Measurements from ENCODE around the gene GATA1.
"Not testable (repeated sequence)": the region's sequence is repeated elsewhere in the genome, so short reads cannot be mapped to it uniquely, and the experiment has no call there.

Gene GATA1

DNA sequence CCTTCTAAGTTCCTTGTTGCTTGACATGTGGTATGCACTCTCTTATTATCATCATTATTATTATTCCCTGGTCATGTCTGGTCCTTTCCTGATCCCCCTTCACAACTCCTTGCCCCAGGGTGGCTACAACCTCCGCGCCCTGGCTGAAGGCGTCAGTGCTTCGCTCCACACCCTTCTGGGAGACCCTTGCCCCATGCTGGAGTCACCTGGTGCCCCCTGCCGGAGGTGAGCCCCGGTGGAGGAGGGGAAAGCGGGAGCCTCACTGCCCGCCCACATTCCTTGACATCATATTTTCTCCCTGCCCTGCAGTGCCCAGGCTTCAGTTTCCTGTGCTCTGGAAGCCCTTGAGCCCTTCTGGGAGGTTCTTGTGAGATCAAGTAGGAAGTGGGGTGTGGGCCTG lies 28.9 kb downstream of the GATA1 start:
- no peak for DNase-seq (ENCODE audit: low spot score)

DNA sequence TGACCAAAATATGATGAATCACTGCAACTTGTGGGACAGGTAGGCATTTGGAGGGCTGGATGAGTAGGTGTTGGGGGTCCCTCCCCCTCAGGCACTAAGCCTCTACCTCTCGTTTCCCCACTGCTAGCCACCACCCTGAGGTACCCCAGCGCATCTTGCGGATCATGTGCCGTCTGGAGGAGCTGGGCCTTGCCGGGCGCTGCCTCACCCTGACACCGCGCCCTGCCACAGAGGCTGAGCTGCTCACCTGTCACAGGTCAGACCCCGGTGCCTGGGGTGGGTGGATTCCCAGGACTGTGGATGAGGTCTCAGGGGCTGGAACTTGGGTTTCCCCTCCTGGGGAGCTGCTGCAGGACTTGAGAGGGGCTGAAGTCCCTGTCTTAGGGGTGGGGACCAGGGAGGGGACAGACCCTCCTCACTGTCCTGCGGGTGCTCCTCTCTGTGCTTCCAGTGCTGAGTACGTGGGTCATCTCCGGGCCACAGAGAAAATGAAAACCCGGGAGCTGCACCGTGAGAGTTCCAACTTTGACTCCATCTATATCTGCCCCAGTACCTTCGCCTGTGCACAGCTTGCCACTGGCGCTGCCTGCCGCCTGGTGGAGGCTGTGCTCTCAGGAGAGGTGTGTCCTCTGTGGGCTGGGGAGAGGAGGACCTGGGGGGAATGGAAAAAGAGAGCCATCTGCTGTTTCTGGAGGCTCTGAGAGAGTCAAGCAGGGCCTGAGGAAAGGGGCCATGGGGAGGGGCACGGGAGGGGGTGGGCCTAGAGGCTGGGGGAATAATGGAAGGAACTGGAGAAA lies 29.8 kb downstream of the GATA1 start:
- no peak for DNase-seq (ENCODE audit: low spot score)

GRCh38 chrX:48818098-48818497 lies 31.7 kb downstream of the GATA1 start:
- DNase-seq (ENCODE audit: low spot score) = no peak

DNA sequence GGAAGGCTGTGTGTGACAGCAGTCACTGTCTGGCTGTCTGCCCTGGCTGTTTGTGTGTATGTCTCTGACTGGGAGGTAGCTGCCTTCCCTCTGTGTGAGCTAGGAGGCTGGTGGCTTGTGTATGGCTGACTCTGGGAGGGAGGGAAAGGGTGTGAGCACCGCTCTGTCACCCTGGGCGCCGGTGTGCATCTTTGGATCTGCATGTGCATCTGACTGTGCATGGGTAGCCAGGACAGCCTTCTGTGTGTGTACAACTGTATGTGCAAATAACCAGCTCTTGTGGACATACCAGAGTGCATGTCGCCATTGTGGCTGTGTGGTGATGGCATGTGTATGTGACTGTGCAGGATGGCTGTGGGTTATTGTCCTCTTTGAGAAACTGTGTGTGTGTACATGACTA lies 32.5 kb downstream of the GATA1 start:
- no peak for DNase-seq (ENCODE audit: low spot score)

GRCh38 chrX:48819394-48819793 lies 33.0 kb downstream of the GATA1 start:
- not testable (repeated sequence) for DNase-seq (ENCODE audit: low spot score)

DNA sequence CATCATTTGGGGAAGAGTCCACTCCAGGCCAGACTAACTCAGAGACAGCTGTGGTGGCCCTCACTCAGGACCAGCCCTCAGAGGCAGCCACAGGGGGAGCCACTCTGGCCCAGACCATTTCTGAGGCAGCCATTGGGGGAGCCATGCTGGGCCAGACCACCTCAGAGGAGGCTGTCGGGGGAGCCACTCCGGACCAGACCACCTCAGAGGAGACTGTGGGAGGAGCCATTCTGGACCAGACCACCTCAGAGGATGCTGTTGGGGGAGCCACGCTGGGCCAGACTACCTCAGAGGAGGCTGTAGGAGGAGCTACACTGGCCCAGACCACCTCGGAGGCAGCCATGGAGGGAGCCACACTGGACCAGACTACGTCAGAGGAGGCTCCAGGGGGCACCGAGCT lies 36.7 kb downstream of the GATA1 start:
- no peak for DNase-seq (ENCODE audit: low spot score)

DNA sequence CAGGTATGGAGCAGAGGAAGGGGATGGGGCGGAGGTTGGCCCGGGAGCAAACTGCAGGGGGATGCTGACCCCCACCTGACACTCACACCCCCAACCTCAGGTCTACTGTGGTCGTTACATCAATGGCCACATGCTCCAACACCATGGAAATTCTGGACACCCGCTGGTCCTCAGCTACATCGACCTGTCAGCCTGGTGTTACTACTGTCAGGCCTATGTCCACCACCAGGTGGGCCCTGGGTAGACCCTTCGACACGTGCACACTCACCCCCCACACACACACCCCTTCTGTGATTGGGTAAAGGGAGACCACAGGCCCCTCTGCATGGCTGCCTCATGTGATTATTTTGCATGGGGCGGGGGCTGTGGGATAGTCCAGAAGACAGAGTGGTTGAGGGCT lies 37.7 kb downstream of the GATA1 start:
- DNase-seq (ENCODE audit: low spot score) = no peak

- no peak for DNase-seq (ENCODE audit: low spot score)
Observed at GRCh38 chrX:48826135-48826875, 39.9 kb downstream of the GATA1 start, which contains the start of gene ERAS. Gene ERAS (plus strand): TSS chrX:48826513. CDS start chrX:48829124, 2,611 bp downstream.

DNA sequence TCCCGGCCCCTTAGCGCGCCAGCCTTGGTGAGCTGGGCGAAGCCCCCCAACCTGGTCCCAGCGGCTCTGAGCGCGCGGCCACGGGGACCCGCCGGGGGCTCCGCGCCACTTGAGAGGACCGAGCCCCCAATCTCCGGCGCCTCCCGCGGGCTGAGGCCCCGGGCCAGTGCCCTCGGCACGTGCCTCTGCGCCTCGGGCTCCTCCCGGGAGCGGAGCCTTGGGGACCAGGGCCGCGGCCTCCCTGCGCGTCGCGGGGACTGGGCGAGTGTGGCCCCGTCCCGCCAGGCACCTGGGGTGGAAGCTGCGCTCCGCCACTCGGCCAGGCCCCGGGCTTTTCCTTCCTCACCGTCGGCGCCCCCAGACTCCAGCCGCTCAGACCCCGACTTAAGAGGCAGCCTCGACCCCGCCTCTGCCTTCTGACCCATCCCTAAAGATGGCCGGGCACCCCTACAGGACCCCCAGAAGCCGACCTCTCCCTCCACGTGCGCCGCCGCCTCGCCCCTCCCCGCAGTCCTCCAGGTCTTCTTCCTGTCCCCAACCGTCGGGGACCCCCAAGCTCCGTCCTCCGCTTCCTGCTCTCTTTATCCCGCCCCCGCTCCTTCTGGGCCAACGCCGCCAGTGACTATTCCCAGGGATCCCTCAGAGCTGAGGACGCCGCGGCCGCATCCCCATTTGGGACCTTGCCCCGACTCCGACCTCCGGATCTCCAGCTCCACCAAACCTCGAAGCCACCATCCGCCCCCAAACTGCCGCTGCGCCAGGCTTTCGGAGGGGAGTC lies 40.7 kb downstream of the GATA1 start:
- DNase-seq (ENCODE audit: low spot score) = no peak

- no peak for DNase-seq (ENCODE audit: low spot score)
Observed at GRCh38 chrX:48827654-48827968, 41.2 kb downstream of the GATA1 start.

GRCh38 chrX:48829016-48829735 lies 42.8 kb downstream of the GATA1 start:
- no peak for DNase-seq (ENCODE audit: low spot score)

GRCh38 chrX:48831136-48831908 lies 44.9 kb downstream of the GATA1 start:
- no peak for DNase-seq (ENCODE audit: low spot score)

GRCh38 chrX:48831909-48832291 lies 45.5 kb downstream of the GATA1 start:
- DNase-seq (ENCODE audit: low spot score) = no peak

DNA sequence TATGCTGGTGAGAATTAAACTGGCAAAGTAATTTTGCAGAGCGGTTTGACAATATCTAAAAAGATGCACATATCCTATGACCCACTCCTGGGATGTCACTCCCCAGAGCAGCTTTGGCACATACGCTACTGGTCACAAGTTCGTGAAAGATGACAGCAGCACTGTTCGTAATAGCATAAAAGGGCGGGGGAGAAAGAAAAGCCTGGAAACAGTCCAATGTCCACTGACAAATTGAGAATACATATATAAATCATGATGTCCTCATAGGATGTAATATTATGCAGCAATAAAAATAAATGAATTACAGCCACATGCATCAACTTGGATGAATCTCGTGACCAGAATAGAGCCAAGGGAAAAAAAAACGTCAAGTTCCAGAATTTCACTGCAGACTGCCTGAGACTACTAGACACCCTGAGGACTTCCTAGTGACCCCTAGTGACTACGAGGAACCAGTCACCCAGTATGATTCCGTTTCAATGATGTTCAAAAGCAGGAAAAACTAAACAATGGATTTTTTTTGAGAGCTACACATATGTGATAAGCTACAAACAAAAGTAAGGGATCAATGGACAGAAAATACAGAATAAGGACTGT lies 47.2 kb downstream of the GATA1 start:
- DNase-seq (ENCODE audit: low spot score) = no peak

- no peak for DNase-seq (ENCODE audit: low spot score)
Observed at GRCh38 chrX:48834383-48834709, 48.0 kb downstream of the GATA1 start.

DNA sequence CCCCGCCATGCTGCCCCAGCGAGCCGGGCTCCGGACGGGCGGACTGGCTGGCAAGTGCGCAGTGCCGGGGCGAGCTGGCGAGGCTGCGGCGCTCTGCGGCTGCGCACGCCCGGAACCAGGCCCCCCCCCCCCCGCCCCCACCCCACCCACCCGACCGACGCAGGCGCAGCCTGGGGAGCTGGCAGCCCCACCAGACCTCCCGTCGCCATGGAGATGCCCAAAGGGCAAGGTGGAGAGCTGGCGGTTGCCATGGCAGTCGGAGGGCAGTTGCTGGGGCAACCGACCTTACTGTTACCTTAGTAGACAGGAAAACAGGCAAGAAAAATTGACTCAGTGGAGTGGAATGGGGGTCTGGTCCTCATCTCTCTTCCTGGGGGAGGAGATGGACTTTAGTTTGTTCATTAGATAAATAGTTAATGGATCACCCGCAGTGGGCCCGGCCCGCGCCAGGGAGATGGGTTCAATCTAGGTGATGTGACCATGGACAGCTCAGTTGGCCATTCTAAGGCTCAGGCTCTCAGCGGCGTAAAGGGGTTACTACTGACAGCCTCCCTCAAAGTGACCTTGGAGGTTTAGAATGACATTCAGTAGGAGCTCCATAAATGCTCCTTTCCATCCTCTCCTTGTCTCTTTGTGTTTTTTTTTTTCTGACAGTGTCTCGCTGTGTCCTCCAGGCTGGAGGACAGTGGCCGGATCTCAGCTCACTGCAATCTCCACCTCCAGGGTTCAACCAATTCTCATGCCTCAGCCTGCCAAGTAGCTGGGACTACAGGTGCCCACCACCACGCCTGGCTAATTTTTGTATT lies 49.3 kb downstream of the GATA1 start, which contains the start of gene PCSK1N:
TSS of gene PCSK1N (minus strand) at position 87 of the 806 bp plus-strand sequence. CDS start at position 9, 78 bp downstream.
- DNase-seq (ENCODE audit: low spot score) = no peak

DNA sequence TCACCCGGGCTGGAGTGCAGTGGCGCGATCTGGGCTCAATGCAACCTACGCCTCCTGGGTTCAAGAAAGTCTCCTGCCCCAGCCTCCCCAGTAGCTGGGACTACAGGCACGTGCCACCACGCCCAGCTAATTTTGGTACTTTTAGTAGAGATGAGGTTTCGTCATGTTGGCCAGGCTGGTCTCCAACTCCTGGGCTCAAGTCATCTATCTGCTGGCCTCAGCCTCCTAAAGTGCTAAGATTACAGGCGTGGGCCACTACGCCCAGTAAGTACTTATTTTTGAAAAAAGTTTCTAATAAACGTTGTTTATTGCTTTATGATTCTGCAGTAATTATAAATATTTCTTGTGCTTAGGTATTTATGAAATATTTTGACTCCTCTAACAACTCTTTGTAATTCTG lies 53.3 kb downstream of the GATA1 start:
- no peak for DNase-seq (ENCODE audit: low spot score)
